KMS-11 (cell line): ENCODE measurements around the gene SAMD4B.

Experiments
- H2AFZ ChIP-seq: fragments of 200-600 bp; sonication (generic); 2 replicates; pipeline ENCODE4 v1.6.1; 2016; ENCODE audit warnings: antibody characterized with exemption, mixed run types, low read depth
- H3K27ac ChIP-seq: fragments of 200-600 bp; sonication (generic); 2 replicates; pipeline ENCODE4 v1.6.1; 2016; ENCODE audit warnings: mild to moderate bottlenecking, mixed run types
- H3K27me3 ChIP-seq: fragments of 200-600 bp; sonication (generic); 2 replicates; pipeline ENCODE4 v1.6.1; 2017; ENCODE audit warnings: mild to moderate bottlenecking, low read depth, mixed run types, moderate library complexity; ENCODE audit not compliant: insufficient read depth
- H3K36me3 ChIP-seq: fragments of 200-600 bp; sonication (generic); 2 replicates; pipeline ENCODE4 v1.6.1; 2017; ENCODE audit warnings: mild to moderate bottlenecking, mixed run types; ENCODE audit not compliant: insufficient read depth
- H3K4me1 ChIP-seq: fragments of 200-600 bp; sonication (generic); 2 replicates; pipeline ENCODE4 v1.6.1; 2016; ENCODE audit warnings: mild to moderate bottlenecking, low read depth, mixed run types; ENCODE audit not compliant: poor library complexity, severe bottlenecking
- H3K4me2 ChIP-seq: fragments of 200-600 bp; sonication (generic); 2 replicates; pipeline ENCODE4 v1.7.0; 2016; ENCODE audit warnings: mild to moderate bottlenecking, mixed run types
- H3K4me3 ChIP-seq: fragments of 200-600 bp; sonication (generic); IDR thresholded peaks from 2 replicates; pipeline ENCODE4 v1.6.1; 2017; ENCODE audit warnings: low read depth, low read length, mixed read lengths; ENCODE audit not compliant: insufficient read depth
- H3K79me2 ChIP-seq: fragments of 200-600 bp; sonication (generic); 2 replicates; pipeline ENCODE4 v1.6.1; 2016; ENCODE audit warnings: low read depth, mixed run types; ENCODE audit not compliant: insufficient read depth
- H3K9ac ChIP-seq: fragments of 200-600 bp; sonication (generic); 2 replicates; pipeline ENCODE4 v1.6.1; 2016; ENCODE audit warnings: mild to moderate bottlenecking, mixed run types
- H4K20me1 ChIP-seq: fragments of 200-600 bp; sonication (generic); 2 replicates; pipeline ENCODE4 v1.6.1; 2016; ENCODE audit warnings: mild to moderate bottlenecking, mixed run types; ENCODE audit not compliant: insufficient read depth
- TF ChIP-seq, protein P1 (sequence below): fragments of 200-600 bp; sonication (generic); conservative IDR thresholded peaks from 2 replicates; pipeline ENCODE4 v1.6.1; 2017; ENCODE audit warnings: low read depth, mild to moderate bottlenecking, antibody characterized with exemption, low read length, moderate library complexity, mixed read lengths

Gene SAMD4B

DNA sequence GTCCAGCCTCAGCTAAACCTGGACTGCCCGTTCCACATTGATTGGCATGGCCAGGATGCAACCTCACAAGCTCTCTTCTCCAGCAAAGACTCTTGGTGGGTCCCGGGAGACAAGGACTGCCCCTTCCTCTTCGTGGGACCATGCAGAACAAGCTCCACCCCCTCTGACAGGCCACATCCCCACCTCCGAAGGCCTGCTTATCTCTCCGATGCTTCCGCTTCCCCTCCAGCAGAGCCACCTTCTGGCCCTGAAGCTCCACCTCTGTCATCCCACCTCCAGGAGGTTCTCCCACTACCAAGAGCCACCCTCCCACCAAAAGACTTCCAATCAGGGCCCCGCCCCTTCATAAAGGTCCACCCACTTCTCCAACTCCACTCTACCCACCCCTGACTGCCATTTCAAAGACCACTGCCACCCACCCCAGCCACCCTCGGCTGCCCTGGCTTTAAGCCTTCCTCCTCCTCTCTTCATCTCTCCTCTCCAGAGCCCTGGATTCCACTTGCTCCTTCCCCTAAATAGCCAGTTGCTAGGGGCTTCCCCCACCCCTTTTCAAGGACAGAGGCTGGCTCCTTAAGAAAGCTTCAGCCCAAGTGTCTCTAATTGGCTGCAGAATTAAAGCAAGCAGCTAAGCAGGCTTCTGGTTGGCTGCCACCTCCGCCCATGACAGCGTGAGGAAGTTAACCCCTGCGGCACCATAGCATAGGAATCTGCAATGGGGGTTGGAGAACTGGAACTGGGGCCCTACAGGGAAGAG lies 31.5 kb upstream of the SAMD4B start:
- Histone ChIP-seq H3K79me2 (peaks cover 5% of the 10 kb centered on the region; the same call in 1 of the 2 replicates), H3K4me3 (no peak overlapping the region), H4K20me1 (no peaks in the 10 kb centered on the region), H3K36me3 (peaks cover 6% of the 10 kb centered on the region; the same call in 1 of the 2 replicates), H2AFZ (no peak overlapping the region), H3K27me3 (no peaks in the 10 kb centered on the region), H3K27ac (no peak overlapping the region), H3K4me1 (peaks cover 13% of the 10 kb centered on the region), H3K4me2 (no peak overlapping the region), H3K9ac (no peak overlapping the region)
- TF ChIP-seq, protein P1, sequence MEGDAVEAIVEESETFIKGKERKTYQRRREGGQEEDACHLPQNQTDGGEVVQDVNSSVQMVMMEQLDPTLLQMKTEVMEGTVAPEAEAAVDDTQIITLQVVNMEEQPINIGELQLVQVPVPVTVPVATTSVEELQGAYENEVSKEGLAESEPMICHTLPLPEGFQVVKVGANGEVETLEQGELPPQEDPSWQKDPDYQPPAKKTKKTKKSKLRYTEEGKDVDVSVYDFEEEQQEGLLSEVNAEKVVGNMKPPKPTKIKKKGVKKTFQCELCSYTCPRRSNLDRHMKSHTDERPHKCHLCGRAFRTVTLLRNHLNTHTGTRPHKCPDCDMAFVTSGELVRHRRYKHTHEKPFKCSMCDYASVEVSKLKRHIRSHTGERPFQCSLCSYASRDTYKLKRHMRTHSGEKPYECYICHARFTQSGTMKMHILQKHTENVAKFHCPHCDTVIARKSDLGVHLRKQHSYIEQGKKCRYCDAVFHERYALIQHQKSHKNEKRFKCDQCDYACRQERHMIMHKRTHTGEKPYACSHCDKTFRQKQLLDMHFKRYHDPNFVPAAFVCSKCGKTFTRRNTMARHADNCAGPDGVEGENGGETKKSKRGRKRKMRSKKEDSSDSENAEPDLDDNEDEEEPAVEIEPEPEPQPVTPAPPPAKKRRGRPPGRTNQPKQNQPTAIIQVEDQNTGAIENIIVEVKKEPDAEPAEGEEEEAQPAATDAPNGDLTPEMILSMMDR = no peak

DNA sequence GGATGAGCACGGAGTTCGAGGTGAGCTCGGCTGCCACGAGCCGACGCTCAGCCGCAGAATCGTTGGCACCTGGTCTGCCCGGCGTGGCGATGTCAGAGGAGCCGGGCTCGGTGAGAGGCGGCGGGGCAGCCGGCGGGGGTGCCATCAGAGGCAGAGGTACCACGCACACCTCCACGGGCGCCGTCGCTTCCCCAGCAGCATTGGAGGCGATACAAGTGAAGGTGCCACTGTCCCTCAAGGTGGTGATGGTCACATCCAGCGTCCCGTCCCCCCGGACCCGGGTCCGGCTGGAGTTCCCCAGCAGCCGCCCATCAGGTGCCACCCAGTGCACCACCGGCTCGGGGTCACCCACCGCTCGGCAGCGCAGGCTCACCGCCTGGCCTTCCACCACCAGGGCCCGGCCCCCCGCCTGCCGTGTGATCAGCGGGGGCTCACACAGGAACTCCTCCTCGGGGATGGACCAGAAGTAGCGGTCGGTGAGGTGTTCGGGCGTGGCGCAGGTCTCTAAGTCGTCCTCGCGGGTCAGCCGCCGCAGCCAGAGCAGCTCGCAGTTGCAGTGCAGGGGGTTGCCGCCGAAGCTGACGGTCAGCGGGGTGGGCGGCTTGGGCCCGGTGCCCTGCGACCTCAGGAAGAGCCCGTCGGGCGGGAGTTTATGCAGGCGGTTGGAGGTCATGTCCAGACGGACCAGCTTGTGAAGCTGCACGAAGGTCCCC lies 28.0 kb upstream of the SAMD4B start:
- Histone ChIP-seq H2AFZ (no peak overlapping the region), H3K4me2 (no peak overlapping the region), H4K20me1 (no peaks in the 10 kb centered on the region), H3K9ac (no peak overlapping the region), H3K79me2 (peaks cover 16% of the 10 kb centered on the region), H3K27ac (no peak overlapping the region), H3K27me3 (no peaks in the 10 kb centered on the region), H3K4me3 (no peak overlapping the region), H3K4me1 (peaks cover 23% of the 10 kb centered on the region), H3K36me3 (peaks cover 6% of the 10 kb centered on the region; the same call in 1 of the 2 replicates)
- TF ChIP-seq, protein P1 = no peak

DNA sequence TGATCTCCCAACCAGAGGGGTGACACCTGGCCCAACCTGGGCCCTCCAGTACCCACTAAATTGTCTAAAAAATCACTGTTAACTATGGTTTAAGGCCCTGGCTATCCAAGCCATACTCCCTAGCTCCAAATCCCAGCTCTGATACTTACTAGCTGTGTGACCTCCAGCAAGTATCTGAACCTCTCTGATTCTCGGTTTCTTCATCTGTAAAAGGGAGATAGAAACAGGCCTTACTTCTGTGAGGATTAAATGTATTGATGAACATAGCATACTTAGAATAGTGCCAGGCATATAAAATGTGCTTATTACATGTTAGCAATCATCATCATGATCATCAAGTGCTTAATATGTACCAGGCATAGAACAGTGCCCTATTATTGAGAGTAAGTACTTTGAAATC lies 26.3 kb upstream of the SAMD4B start:
- peaks cover 16% of the 10 kb centered on the region for H3K4me1 ChIP-seq
- no peak overlapping the region for H3K4me3 ChIP-seq
- no peak overlapping the region for H2AFZ ChIP-seq
- H3K4me2 ChIP-seq = no peak overlapping the region
- no peak overlapping the region for H3K9ac ChIP-seq
- H3K79me2 ChIP-seq = peaks cover 23% of the 10 kb centered on the region
- no peaks in the 10 kb centered on the region for H3K27me3 ChIP-seq
- H3K27ac ChIP-seq = no peak overlapping the region
- no peaks in the 10 kb centered on the region for H4K20me1 ChIP-seq
- TF ChIP-seq, protein P1 = no peak
- peaks cover 6% of the 10 kb centered on the region; the same call in 1 of the 2 replicates for H3K36me3 ChIP-seq

DNA sequence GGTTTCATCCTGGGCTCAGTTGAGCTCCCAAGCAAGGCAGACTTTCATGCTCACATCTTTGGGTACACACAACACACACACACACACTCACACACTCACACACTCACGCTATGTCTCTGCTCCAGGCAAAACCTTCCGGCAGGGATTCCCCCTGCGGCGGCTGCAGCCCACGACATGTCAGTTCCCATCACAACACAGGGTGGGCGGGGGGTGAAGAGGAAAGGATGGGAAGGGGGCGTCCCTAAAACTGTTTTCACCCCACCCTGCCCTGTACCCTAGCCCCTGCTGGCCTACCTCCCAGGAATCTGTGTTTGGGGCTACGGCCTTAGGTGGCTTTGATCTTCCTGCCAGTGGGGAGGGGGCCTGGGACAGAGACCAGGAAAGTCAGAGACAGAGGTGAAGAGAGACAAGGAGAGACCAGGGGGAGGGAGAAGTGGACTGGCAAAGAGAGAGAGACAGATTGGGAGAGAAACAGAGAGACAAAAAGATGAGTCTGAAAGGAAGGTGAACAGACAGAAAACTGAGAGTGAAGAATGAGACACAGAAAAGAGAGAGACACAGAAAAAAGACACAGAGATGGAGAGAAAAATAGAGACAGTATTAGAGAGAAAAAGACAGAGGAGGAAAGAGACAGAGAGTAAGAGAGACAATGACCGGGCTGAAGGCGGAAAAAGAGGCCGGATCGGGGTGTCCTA lies 25.4 kb upstream of the SAMD4B start:
- Histone ChIP-seq H3K79me2 (peaks cover 23% of the 10 kb centered on the region), H3K27ac (no peak overlapping the region), H3K4me2 (no peak overlapping the region), H4K20me1 (no peaks in the 10 kb centered on the region), H3K36me3 (peaks cover 6% of the 10 kb centered on the region; the same call in 1 of the 2 replicates), H3K4me3 (no peak overlapping the region), H3K4me1 (peaks cover 19% of the 10 kb centered on the region), H3K27me3 (no peaks in the 10 kb centered on the region), H2AFZ (no peak overlapping the region), H3K9ac (no peak overlapping the region)
- TF ChIP-seq, protein P1 = no peak
